Stimulated activated CD4-positive, alpha-beta T cell treated with anti-CD3 and anti-CD28 coated beads, TNF-alpha, amount 100 ng/mL, for 4 hours (primary cell): ENCODE results near the gene MIPEP.

Experiments used
- DNase-seq, 3 experiments: peaks; one replicate each; pipeline ENCODE4 v3.0.0-alpha.2; 2020; ENCODE audit warnings: low read depth in 3 of 3

The MIPEP gene

DNA sequence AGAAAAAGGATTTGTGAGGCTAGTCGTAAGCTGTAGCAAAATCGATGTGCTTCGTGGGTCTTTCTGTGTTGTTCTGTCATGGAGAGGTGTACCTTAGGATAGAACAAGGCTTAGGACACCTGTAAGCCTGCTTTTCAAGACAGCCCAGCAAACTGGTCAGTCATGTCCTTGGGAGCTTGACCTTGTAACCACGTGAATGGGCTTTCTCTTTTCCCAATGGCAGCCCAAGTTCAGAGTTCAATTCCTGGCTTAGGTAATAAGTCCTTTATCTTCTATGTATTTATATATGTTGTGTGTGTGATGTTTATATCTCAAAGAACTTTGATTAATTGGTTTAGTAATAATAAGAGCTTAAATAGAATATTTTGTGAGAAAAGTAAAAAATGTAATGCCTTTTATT is 206.1 kb downstream of the MIPEP start:
- DNase-seq = no peak

DNA sequence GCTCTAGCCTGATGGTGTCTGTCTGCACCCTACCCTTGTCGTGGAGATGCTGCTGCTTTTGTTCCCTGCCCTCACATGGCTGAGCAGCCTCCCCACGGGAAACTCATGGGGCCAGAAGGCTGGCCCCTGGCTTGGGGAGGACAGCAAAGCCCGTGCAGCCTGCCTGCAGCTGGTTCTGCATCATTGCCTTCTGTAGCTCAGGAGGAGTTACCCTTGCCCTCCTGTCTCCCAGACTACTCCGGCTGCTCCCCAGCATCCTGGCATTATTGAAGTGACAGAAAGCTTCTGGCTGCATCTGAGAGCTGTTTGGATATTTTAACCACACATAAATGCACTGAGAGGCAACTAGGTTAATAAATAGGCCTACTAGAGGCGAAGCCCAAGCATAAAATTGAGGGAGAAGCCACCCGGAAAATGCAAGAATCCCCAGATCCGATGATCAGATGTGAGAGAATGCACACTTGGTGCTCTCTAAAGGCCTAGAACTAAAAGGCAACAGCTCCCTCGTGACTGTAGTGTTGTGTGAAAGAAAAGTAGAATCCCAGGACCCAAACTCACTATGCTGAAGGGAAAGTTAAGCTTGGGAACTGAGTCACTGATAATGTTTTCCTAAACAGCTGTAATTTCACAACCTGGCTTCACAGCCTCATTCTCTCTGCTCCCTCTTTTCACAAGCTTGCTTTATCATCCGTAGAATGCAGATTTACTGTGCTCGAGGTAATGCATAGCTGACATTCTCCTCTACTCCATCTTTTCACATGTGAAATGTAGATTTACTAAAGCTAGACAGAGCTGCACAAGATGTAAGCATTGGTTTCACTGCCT is 208.1 kb downstream of the MIPEP start:
- no peak for DNase-seq
